GM12878 (cell line): ENCODE measurements around the gene SHC2. TPM values are rescaled to one million over a fixed set of nuclear protein-coding genes. Genes with fewer than 3 reads are reported as not detected.

Source experiments
- ATAC-seq: fragments of 200-7000 bp; cut with Tn5 transposase; 3 replicates; pipeline ENCODE4 v1.9.1; 2020; ENCODE audit warnings: mild to moderate bottlenecking, moderate library complexity
- BruUV-seq: library from RNA; stranded (reverse); fragments of 400-500 nt; replicated peaks from 2 replicates; lab custom pipeline; 2021; lab: Mats Ljungman, UMichigan
- CTCF ChIA-PET: fragments of 300-600 bp; sonication (Branson Sonifier 250); formaldehyde crosslinking; extraction: SDS; loops from one replicate; lab custom pipeline; 2021; ENCODE audit warnings: inconsistent platforms; lab: Yijun Ruan, JAX
- POLR2A ChIA-PET: fragments of 350-600 bp; formaldehyde crosslinking; extraction: SDS; loops from one replicate; lab custom pipeline; 2021; ENCODE audit warnings: inconsistent platforms; lab: Charles Lee
- RAD21 ChIA-PET: fragments of 300-600 bp; sonication (Branson Sonifier 250); formaldehyde crosslinking; loops from one replicate; lab custom pipeline; 2023; ENCODE audit warnings: antibody characterized with exemption; ENCODE audit not compliant: unreplicated experiment; lab: Charles Lee
- SMC1A ChIA-PET: fragments of 300-600 bp; sonication (Branson Sonifier 250); formaldehyde crosslinking; loops from one replicate; lab custom pipeline; 2023; ENCODE audit not compliant: unreplicated experiment, uncharacterized antibody; lab: Charles Lee
- DNase-seq: peaks from one replicate; pipeline ENCODE4 v3.0.0-alpha.2; 2011; ENCODE audit warnings: low read depth, low spot score
- FAIRE-seq: peaks from 3 replicates; lab custom pipeline; 2011; peaks lifted over from hg19 to GRCh38; lab: Jason Lieb, UNC
- H2AFZ ChIP-seq: 2 replicates; pipeline ENCODE4 v1.6.0; 2011; ENCODE audit warnings: low read depth, low read length, control low read depth; ENCODE audit not compliant: control insufficient read depth
- H3K27ac ChIP-seq: 2 replicates; pipeline ENCODE4 v1.5.1; 2011; ENCODE audit warnings: control low read depth; ENCODE audit not compliant: control insufficient read depth, insufficient read depth
- H3K27me3 ChIP-seq, 2 experiments: replicated peaks in 1 of 2; 2 replicates each; pipeline versions ENCODE4 v1.6.0 to v1.6.1; 2011; ENCODE audit warnings: low read length in 1 of 2; ENCODE audit not compliant: control insufficient read depth in 2 of 2, insufficient read depth in 2 of 2
- H3K36me3 ChIP-seq, 2 experiments: 2 replicates each; pipeline ENCODE4 v1.5.1; 2011; ENCODE audit warnings: low read length in 1 of 2; ENCODE audit not compliant: control insufficient read depth in 2 of 2, insufficient read depth in 2 of 2
- H3K4me1 ChIP-seq: 2 replicates; pipeline ENCODE4 v1.6.1; 2011; ENCODE audit warnings: mild to moderate bottlenecking, low read length, moderate library complexity, mixed read lengths; ENCODE audit not compliant: control insufficient read depth, insufficient read depth
- H3K4me2 ChIP-seq: 2 replicates; pipeline ENCODE4 v1.6.0; 2011; ENCODE audit warnings: control low read depth; ENCODE audit not compliant: control insufficient read depth, insufficient read depth
- H3K4me3 ChIP-seq: fragments of 200-600 bp; sonication (generic); 2 replicates; pipeline ENCODE4 v1.5.1; 2016
- H3K79me2 ChIP-seq: 2 replicates; pipeline ENCODE4 v1.6.0; 2011; ENCODE audit warnings: low read length; ENCODE audit not compliant: control insufficient read depth, insufficient read depth
- H3K9ac ChIP-seq: 2 replicates; pipeline ENCODE4 v1.8.0; 2011; ENCODE audit warnings: low read length, control low read depth, mixed read lengths; ENCODE audit not compliant: control insufficient read depth, insufficient read depth
- H3K9me3 ChIP-seq: replicated peaks from 3 replicates; pipeline ENCODE4 v1.5.1; 2011; ENCODE audit warnings: mild to moderate bottlenecking, low read length; ENCODE audit not compliant: control insufficient read depth, insufficient read depth
- H4K20me1 ChIP-seq: 2 replicates; pipeline ENCODE4 v1.6.0; 2011; ENCODE audit not compliant: control insufficient read depth, insufficient read depth
- CBX3 ChIP-seq: fragments of 200-600 bp; sonication (generic); IDR thresholded peaks from 2 replicates; pipeline ENCODE4 v1.6.1; 2016; ENCODE audit warnings: low read depth, borderline replicate concordance
- CBX5 ChIP-seq: sonication (generic); IDR thresholded peaks from 2 replicates; pipeline ENCODE4 v1.6.1; 2016; ENCODE audit warnings: low read depth, moderate library complexity, mild to moderate bottlenecking, inconsistent platforms
- EGR1 ChIP-seq, 2 experiments: IDR thresholded peaks; 1 replicate in 1 of 2; 2 replicates in 1 of 2; pipeline ENCODE4 v1.6.1; 2011 to 2012; ENCODE audit warnings: low read depth in 2 of 2, low read length in 2 of 2, borderline replicate concordance in 1 of 2, mild to moderate bottlenecking in 1 of 2, moderate library complexity in 1 of 2
- MEF2A ChIP-seq: IDR thresholded peaks from 2 replicates; pipeline ENCODE4 v1.6.1; 2011; ENCODE audit warnings: low read depth, mild to moderate bottlenecking, low read length, moderate library complexity; ENCODE audit not compliant: insufficient read depth
- NFYA ChIP-seq: IDR thresholded peaks from 2 replicates; pipeline ENCODE4 v1.6.1; 2011; ENCODE audit warnings: low read depth, mild to moderate bottlenecking, low read length, improper control_type of control experiment, borderline replicate concordance
- POLR2AphosphoS5 ChIP-seq: IDR thresholded peaks from 2 replicates; pipeline ENCODE4 v1.6.1; 2011; ENCODE audit warnings: mild to moderate bottlenecking, low read length, inconsistent platforms
- SMAD1 ChIP-seq: fragments of 450-650 bp; IDR thresholded peaks from 2 replicates; pipeline ENCODE4 v1.6.1; 2018; ENCODE audit warnings: mild to moderate bottlenecking, low read depth; ENCODE audit not compliant: partially characterized antibody
- SMARCA5 ChIP-seq: fragments of 450-650 bp; IDR thresholded peaks from 2 replicates; pipeline ENCODE4 v1.6.1; 2017; ENCODE audit warnings: mild to moderate bottlenecking
- SP1 ChIP-seq: IDR thresholded peaks from one replicate; pipeline ENCODE4 v1.6.1; 2011; ENCODE audit warnings: low read depth, low read length
- STAT3 ChIP-seq: IDR thresholded peaks from 2 replicates; pipeline ENCODE4 v1.6.1; 2011; ENCODE audit warnings: low read depth, low read length, improper control_type of control experiment
- ZNF24 ChIP-seq: fragments of 450-650 bp; IDR thresholded peaks from 2 replicates; pipeline ENCODE4 v1.6.1; 2017; ENCODE audit warnings: antibody characterized with exemption, mild to moderate bottlenecking
- WGBS: methylation state at CpG from one replicate; pipeline ENCODE4 v1.1.6; 2016; ENCODE audit warnings: low lambda C conversion rate; ENCODE audit not compliant: insufficient replicate concordance, insufficient coverage; ENCODE audit errors: missing lambda C conversion rate; 5-methylcytosine and 5-hydroxymethylcytosine counted together
- in situ Hi-C: fragments of 300-500 bp; cut with MboI; formaldehyde crosslinking; loops from 9 replicates; pipeline ENCODE4 v1.14.3; 2018; ENCODE audit warnings: mixed read lengths
- intact Hi-C: fragments of 100-400 bp; cut with micrococcal nuclease; formaldehyde crosslinking; loops from one replicate; pipeline ENCODE4 v1.14.2; 2022; ENCODE audit not compliant: unreplicated experiment
- polyA plus RNA-seq, 11 experiments: library from polyadenylated mRNA; depleted of rRNA in 4 of 11; unstranded in 6 of 11; stranded (reverse) in 5 of 11; fragments of >200 nt; fragmentation: Nextera tagmentation in 4 of 11; fragmentation: Illumina TruSeq in 1 of 11; extraction: Ambion mirVana in 4 of 11; extraction: Trizol in 1 of 11; gene quantifications; 1 replicate in 1 of 11; 2 replicates in 10 of 11; pipeline versions ENCODE4 v1.2.1 to v1.2.3, GENCODE V29; 2011 to 2016; ENCODE audit warnings: inconsistent platforms in 2 of 11, missing spikeins in 2 of 11, low read depth in 1 of 11
- total RNA-seq, 4 experiments: library from RNA; depleted of rRNA in 3 of 4; stranded (reverse); fragments of >200 nt in 3 of 4; fragmentation: Illumina TruSeq in 1 of 4; extraction: Trizol in 1 of 4; gene quantifications; 2 replicates each; pipeline versions ENCODE4 v1.2.1 to v1.2.3, GENCODE V29; 2013 to 2021
- TF ChIP-seq, protein P1 (sequence below): fragments of 450-650 bp; IDR thresholded peaks from 2 replicates; pipeline ENCODE4 v1.6.1; 2017; ENCODE audit warnings: mild to moderate bottlenecking, moderate library complexity
- TF ChIP-seq, protein P2 (sequence below): fragments of 150-350 bp; IDR thresholded peaks from 2 replicates; pipeline ENCODE4 v1.6.1; 2014; ENCODE audit warnings: mild to moderate bottlenecking, low read depth, low read length
- TF ChIP-seq, protein P3 (sequence below): fragments of 450-650 bp; formaldehyde crosslinking; IDR thresholded peaks from 2 replicates; pipeline ENCODE4 v1.5.0; 2022; ENCODE audit warnings: mild to moderate bottlenecking, missing genetic modification characterization

The SHC2 gene
- total and polyA plus RNA-seq, 10 of the 15 experiments (the other 5 are each of a cell fraction or from before 2014, with no cell fraction given), result 0.08 TPM; not detected in 9

DNA sequence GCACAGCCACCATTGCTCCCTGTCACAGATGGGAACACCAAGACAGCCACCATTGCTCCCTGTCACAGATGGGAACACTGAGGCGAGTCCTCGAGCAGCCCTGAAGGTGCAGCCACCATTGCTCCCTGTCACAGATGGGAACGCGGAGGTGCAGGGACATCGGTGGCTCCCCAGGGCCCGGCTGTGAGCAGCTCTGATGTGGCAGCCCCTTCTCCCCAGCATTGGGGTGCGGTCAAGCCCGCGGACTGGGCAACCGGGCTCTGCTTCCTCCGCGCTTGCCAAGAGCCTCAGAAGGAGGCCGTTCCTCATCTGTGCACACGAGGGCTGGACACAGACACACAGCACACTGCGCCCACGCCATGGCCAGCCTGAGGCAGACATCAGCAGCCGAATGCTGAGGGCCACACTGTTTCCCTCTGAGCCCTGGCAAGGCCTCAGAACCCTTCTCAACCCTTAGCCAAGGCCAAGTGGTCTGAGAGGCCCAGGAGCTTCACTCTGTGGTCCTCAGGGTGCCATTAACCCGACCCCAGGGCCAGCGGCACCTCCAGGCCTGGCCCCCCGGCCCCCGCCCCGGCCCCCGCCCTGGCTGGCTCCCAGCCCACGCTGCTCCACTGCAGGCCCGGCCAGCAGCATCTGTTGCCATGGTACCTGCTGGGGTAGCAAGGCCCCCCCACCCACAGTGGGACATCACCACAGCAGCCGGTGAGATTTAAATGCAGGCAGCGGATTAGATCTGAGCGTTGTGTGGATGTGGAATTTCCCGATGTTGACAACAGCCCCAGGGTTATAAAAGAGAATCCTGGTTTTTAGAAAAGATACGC is 70.2 kb downstream of the SHC2 start (continued):
- TF ChIP-seq, protein P1, sequence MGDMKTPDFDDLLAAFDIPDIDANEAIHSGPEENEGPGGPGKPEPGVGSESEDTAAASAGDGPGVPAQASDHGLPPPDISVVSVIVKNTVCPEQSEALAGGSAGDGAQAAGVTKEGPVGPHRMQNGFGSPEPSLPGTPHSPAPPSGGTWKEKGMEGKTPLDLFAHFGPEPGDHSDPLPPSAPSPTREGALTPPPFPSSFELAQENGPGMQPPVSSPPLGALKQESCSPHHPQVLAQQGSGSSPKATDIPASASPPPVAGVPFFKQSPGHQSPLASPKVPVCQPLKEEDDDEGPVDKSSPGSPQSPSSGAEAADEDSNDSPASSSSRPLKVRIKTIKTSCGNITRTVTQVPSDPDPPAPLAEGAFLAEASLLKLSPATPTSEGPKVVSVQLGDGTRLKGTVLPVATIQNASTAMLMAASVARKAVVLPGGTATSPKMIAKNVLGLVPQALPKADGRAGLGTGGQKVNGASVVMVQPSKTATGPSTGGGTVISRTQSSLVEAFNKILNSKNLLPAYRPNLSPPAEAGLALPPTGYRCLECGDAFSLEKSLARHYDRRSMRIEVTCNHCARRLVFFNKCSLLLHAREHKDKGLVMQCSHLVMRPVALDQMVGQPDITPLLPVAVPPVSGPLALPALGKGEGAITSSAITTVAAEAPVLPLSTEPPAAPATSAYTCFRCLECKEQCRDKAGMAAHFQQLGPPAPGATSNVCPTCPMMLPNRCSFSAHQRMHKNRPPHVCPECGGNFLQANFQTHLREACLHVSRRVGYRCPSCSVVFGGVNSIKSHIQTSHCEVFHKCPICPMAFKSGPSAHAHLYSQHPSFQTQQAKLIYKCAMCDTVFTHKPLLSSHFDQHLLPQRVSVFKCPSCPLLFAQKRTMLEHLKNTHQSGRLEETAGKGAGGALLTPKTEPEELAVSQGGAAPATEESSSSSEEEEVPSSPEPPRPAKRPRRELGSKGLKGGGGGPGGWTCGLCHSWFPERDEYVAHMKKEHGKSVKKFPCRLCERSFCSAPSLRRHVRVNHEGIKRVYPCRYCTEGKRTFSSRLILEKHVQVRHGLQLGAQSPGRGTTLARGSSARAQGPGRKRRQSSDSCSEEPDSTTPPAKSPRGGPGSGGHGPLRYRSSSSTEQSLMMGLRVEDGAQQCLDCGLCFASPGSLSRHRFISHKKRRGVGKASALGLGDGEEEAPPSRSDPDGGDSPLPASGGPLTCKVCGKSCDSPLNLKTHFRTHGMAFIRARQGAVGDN, result no peak
- TF ChIP-seq ZNF24, result no peak
- TF ChIP-seq NFYA, result no peak
- TF ChIP-seq, protein P2, sequence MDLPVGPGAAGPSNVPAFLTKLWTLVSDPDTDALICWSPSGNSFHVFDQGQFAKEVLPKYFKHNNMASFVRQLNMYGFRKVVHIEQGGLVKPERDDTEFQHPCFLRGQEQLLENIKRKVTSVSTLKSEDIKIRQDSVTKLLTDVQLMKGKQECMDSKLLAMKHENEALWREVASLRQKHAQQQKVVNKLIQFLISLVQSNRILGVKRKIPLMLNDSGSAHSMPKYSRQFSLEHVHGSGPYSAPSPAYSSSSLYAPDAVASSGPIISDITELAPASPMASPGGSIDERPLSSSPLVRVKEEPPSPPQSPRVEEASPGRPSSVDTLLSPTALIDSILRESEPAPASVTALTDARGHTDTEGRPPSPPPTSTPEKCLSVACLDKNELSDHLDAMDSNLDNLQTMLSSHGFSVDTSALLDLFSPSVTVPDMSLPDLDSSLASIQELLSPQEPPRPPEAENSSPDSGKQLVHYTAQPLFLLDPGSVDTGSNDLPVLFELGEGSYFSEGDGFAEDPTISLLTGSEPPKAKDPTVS, result no peak
- TF ChIP-seq POLR2AphosphoS5, result no peak
- no peak for TF ChIP-seq SP1

DNA sequence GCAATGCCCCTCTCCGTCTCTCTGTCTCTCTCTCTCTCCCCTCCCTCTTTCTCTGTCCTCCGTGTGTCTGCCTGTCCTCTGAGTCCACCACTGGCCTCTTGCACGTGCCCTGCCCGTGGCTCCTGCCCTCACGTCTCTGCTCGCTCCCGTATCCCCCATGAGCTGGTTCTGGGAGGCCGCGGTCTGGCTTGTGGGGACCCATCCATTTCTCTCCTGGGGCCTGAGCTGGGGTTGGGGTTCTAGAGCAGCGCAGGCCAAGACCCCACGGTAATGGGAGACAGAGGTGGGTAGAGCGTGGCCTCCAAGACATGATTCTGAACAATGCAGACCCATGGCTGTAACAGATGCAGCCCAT is 70.9 kb downstream of the SHC2 start:
- RAD21 ChIA-PET, result no interaction called here
- no TSS peak for BruUV-seq
- ATAC-seq, result no peak
- TF ChIP-seq, protein P3, sequence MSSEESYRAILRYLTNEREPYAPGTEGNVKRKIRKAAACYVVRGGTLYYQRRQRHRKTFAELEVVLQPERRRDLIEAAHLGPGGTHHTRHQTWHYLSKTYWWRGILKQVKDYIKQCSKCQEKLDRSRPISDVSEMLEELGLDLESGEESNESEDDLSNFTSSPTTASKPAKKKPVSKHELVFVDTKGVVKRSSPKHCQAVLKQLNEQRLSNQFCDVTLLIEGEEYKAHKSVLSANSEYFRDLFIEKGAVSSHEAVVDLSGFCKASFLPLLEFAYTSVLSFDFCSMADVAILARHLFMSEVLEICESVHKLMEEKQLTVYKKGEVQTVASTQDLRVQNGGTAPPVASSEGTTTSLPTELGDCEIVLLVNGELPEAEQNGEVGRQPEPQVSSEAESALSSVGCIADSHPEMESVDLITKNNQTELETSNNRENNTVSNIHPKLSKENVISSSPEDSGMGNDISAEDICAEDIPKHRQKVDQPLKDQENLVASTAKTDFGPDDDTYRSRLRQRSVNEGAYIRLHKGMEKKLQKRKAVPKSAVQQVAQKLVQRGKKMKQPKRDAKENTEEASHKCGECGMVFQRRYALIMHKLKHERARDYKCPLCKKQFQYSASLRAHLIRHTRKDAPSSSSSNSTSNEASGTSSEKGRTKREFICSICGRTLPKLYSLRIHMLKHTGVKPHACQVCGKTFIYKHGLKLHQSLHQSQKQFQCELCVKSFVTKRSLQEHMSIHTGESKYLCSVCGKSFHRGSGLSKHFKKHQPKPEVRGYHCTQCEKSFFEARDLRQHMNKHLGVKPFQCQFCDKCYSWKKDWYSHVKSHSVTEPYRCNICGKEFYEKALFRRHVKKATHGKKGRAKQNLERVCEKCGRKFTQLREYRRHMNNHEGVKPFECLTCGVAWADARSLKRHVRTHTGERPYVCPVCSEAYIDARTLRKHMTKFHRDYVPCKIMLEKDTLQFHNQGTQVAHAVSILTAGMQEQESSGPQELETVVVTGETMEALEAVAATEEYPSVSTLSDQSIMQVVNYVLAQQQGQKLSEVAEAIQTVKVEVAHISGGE (CRISPR knock-in tag), result no peak
- TF ChIP-seq STAT3, result no peak
- TF ChIP-seq MEF2A, result no peak
- TF ChIP-seq CBX5, result no peak
- TF ChIP-seq EGR1 (IDR thresholded peaks at IDR 0.05; ENCODE audit: borderline replicate concordance in 1 of 2, low read depth in 2 of 2, low read length in 2 of 2), result no peak
- no peak for TF ChIP-seq CBX3
- no peak for TF ChIP-seq SMAD1
- no peak for TF ChIP-seq SMARCA5
- TF ChIP-seq, all 136 proteins: peak for 0
- FAIRE-seq (no peak), DNase-seq (no peak)
- no peak overlapping the region for H3K27ac ChIP-seq
- H3K4me3 ChIP-seq, result no peak overlapping the region
- H4K20me1 ChIP-seq, result no peaks in the 10 kb centered on the region
- intact Hi-C loops, result no loop called here
- H3K27me3 ChIP-seq, result no peaks in the 10 kb centered on the region
- WGBS, result 37% methylated on average over 12 of the region's 12 CpGs
- H2AFZ ChIP-seq, result no peak overlapping the region
- SMC1A ChIA-PET, result no interaction called here
- in situ Hi-C loops, result no loop called here
- no peaks in the 10 kb centered on the region for H3K4me1 ChIP-seq
- POLR2A ChIA-PET, result no interaction called here
- H3K4me2 ChIP-seq, result no peak overlapping the region
- CTCF ChIA-PET, result no interaction called here
- no peaks in the 10 kb centered on the region for H3K36me3 ChIP-seq
- H3K79me2 ChIP-seq, result no peaks in the 10 kb centered on the region
- no peak overlapping the region for H3K9ac ChIP-seq
- no peaks in the 10 kb centered on the region; the same call in 2 of the 3 replicates for H3K9me3 ChIP-seq
